GM12878 (cell line): ENCODE results near the gene ELL. TPM values are rescaled to one million over a fixed set of nuclear protein-coding genes. Genes with fewer than 3 reads are reported as not detected.

Source experiments
- BRCA1 ChIP-seq: IDR thresholded peaks from 2 replicates; pipeline ENCODE4 v1.6.1; 2011; ENCODE audit warnings: low read depth, low read length, improper control_type of control experiment
- HDGF ChIP-seq: fragments of 450-650 bp; IDR thresholded peaks from 2 replicates; pipeline ENCODE4 v1.6.1; 2016; ENCODE audit warnings: antibody characterized with exemption
- MTA2 ChIP-seq: fragments of 450-650 bp; IDR thresholded peaks from 2 replicates; pipeline ENCODE4 v1.6.1; 2016; ENCODE audit warnings: low read depth, mild to moderate bottlenecking, moderate library complexity
- NR2F1 ChIP-seq: fragments of 450-650 bp; conservative IDR thresholded peaks from 2 replicates; pipeline ENCODE4 v1.6.1; 2017; ENCODE audit warnings: mild to moderate bottlenecking
- ZNF207 ChIP-seq: fragments of 450-650 bp; IDR thresholded peaks from 2 replicates; pipeline ENCODE4 v1.6.1; 2014; ENCODE audit warnings: antibody characterized with exemption, mild to moderate bottlenecking, borderline replicate concordance
- polyA plus RNA-seq, 11 experiments: library from polyadenylated mRNA; depleted of rRNA in 4 of 11; unstranded in 6 of 11; stranded (reverse) in 5 of 11; fragments of >200 nt; fragmentation: Nextera tagmentation in 4 of 11; fragmentation: Illumina TruSeq in 1 of 11; extraction: Ambion mirVana in 4 of 11; extraction: Trizol in 1 of 11; gene quantifications; 1 replicate in 1 of 11; 2 replicates in 10 of 11; pipeline versions ENCODE4 v1.2.1 to v1.2.3, GENCODE V29; 2011 to 2016; ENCODE audit warnings: inconsistent platforms in 2 of 11, missing spikeins in 2 of 11, low read depth in 1 of 11
- total RNA-seq, 4 experiments: library from RNA; depleted of rRNA in 3 of 4; stranded (reverse); fragments of >200 nt in 3 of 4; fragmentation: Illumina TruSeq in 1 of 4; extraction: Trizol in 1 of 4; gene quantifications; 2 replicates each; pipeline versions ENCODE4 v1.2.1 to v1.2.3, GENCODE V29; 2013 to 2021
- TF ChIP-seq, protein P1 (sequence below): fragments of 150-350 bp; IDR thresholded peaks from 2 replicates; pipeline ENCODE4 v1.6.1; 2016; ENCODE audit warnings: low read depth, low read length
- TF ChIP-seq, protein P2 (sequence below): fragments of 150-350 bp; IDR thresholded peaks from 2 replicates; pipeline ENCODE4 v1.6.1; 2014; ENCODE audit warnings: mild to moderate bottlenecking, low read depth, low read length
- TF ChIP-seq, protein P3 (sequence below): IDR thresholded peaks from 2 replicates; pipeline ENCODE4 v1.6.1; 2011; ENCODE audit warnings: low read depth, low read length, improper control_type of control experiment, borderline replicate concordance

Gene ELL
- total and polyA plus RNA-seq, 10 of the 15 experiments (the other 5 are each of a cell fraction or from before 2014, with no cell fraction given) = 0.91 to 25.0 (median 9.1) TPM

DNA sequence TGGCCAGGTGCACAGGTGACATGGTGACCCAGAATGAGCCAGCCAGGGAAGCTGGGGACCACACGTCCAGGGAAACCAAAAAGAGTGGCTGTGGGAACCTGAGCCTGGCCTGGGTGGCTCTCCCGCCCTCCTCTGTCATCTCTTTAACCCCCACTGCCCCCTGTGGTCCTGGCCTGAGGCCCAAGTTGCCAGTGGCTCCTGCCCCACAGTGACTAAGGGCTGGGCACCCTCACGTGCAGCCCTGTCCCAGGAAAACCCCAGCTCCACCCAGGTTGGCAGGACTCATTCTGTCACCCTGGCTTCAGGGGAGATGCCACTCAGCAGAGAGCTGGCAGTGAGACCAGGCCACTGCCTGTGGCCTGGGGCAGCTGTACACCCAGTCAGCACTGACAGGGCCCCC, 53.4 kb downstream of the ELL start (continued):
- TF ChIP-seq, protein P1, sequence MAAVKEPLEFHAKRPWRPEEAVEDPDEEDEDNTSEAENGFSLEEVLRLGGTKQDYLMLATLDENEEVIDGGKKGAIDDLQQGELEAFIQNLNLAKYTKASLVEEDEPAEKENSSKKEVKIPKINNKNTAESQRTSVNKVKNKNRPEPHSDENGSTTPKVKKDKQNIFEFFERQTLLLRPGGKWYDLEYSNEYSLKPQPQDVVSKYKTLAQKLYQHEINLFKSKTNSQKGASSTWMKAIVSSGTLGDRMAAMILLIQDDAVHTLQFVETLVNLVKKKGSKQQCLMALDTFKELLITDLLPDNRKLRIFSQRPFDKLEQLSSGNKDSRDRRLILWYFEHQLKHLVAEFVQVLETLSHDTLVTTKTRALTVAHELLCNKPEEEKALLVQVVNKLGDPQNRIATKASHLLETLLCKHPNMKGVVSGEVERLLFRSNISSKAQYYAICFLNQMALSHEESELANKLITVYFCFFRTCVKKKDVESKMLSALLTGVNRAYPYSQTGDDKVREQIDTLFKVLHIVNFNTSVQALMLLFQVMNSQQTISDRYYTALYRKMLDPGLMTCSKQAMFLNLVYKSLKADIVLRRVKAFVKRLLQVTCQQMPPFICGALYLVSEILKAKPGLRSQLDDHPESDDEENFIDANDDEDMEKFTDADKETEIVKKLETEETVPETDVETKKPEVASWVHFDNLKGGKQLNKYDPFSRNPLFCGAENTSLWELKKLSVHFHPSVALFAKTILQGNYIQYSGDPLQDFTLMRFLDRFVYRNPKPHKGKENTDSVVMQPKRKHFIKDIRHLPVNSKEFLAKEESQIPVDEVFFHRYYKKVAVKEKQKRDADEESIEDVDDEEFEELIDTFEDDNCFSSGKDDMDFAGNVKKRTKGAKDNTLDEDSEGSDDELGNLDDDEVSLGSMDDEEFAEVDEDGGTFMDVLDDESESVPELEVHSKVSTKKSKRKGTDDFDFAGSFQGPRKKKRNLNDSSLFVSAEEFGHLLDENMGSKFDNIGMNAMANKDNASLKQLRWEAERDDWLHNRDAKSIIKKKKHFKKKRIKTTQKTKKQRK = no peak
- TF ChIP-seq ZNF207 (no peak), NR2F1 (no peak), BRCA1 (no peak), MTA2 (no peak), HDGF (no peak)
- TF ChIP-seq, protein P2, sequence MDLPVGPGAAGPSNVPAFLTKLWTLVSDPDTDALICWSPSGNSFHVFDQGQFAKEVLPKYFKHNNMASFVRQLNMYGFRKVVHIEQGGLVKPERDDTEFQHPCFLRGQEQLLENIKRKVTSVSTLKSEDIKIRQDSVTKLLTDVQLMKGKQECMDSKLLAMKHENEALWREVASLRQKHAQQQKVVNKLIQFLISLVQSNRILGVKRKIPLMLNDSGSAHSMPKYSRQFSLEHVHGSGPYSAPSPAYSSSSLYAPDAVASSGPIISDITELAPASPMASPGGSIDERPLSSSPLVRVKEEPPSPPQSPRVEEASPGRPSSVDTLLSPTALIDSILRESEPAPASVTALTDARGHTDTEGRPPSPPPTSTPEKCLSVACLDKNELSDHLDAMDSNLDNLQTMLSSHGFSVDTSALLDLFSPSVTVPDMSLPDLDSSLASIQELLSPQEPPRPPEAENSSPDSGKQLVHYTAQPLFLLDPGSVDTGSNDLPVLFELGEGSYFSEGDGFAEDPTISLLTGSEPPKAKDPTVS = no peak
- TF ChIP-seq, protein P3, sequence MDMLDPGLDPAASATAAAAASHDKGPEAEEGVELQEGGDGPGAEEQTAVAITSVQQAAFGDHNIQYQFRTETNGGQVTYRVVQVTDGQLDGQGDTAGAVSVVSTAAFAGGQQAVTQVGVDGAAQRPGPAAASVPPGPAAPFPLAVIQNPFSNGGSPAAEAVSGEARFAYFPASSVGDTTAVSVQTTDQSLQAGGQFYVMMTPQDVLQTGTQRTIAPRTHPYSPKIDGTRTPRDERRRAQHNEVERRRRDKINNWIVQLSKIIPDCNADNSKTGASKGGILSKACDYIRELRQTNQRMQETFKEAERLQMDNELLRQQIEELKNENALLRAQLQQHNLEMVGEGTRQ = no peak
